ENCODE results near the gene EIF4G2. TPM values are rescaled to one million over a fixed set of nuclear protein-coding genes. Genes with fewer than 3 reads are reported as not detected.

The EIF4G2 gene
- total RNA-seq, 1 donor from 2014 or later = 818 TPM

- intact Hi-C loops (cut with micrococcal nuclease) = no loop called here
These were observed 30.3 kb downstream of the EIF4G2 start for GRCh38 chr11:10778217-10778970.

- intact Hi-C loops (cut with micrococcal nuclease) = no loop called here
These were observed 30.9 kb downstream of the EIF4G2 start for GRCh38 chr11:10777806-10778205.

- intact Hi-C loops (cut with micrococcal nuclease) = no loop called here
These were observed 31.3 kb downstream of the EIF4G2 start for GRCh38 chr11:10777393-10777793.

- intact Hi-C loops (cut with micrococcal nuclease) = no loop called here
These were observed 33.9 kb downstream of the EIF4G2 start for GRCh38 chr11:10774811-10775210.

GRCh38 chr11:10771457-10771856 is 37.3 kb downstream of the EIF4G2 start:
- intact Hi-C loops (cut with micrococcal nuclease) = loop anchor here (2.0 kb wide), 2 partner anchors 25 to 251 kb away; no protein-coding TSS in a partner anchor

GRCh38 chr11:10770626-10771254 is 38.0 kb downstream of the EIF4G2 start:
- intact Hi-C loops (cut with micrococcal nuclease) = loop anchor here (1.0 to 2.0 kb wide), 3 partner anchors 26 to 1017 kb away; no protein-coding TSS in a partner anchor

GRCh38 chr11:10764412-10764811 is 44.3 kb downstream of the EIF4G2 start:
- intact Hi-C loops (cut with micrococcal nuclease) = no loop called here

GRCh38 chr11:10763766-10764165 is 45.0 kb downstream of the EIF4G2 start:
- intact Hi-C loops (cut with micrococcal nuclease) = no loop called here

GRCh38 chr11:10762913-10763421 is 45.8 kb downstream of the EIF4G2 start:
- intact Hi-C loops (cut with micrococcal nuclease) = no loop called here

- intact Hi-C loops (cut with micrococcal nuclease) = no loop called here
These were observed 46.5 kb downstream of the EIF4G2 start for GRCh38 chr11:10762185-10762584.

- intact Hi-C loops (cut with micrococcal nuclease) = no loop called here
These were observed 47.5 kb downstream of the EIF4G2 start for GRCh38 chr11:10761085-10761698.

GRCh38 chr11:10758957-10759356 is 49.8 kb downstream of the EIF4G2 start:
- intact Hi-C loops (cut with micrococcal nuclease) = loop anchor here (10.0 kb wide), 1 partner anchor 1294 kb away; the partner anchor contains the start of gene ZNF143

- intact Hi-C loops (cut with micrococcal nuclease) = loop anchor here (5.0 to 10.0 kb wide), 2 partner anchors 995 to 1288 kb away; partner anchors contain the start of gene ZNF143
These were observed 56.2 kb downstream of the EIF4G2 start for GRCh38 chr11:10752486-10752885.

- intact Hi-C loops (cut with micrococcal nuclease) = loop anchor here (5.0 to 10.0 kb wide), 2 partner anchors 995 to 1287 kb away; partner anchors contain the start of gene ZNF143
These were observed 56.7 kb downstream of the EIF4G2 start for GRCh38 chr11:10752061-10752460.

- intact Hi-C loops (cut with micrococcal nuclease) = loop anchor here (1.0 to 10.0 kb wide), 7 partner anchors 58 to 1287 kb away; partner anchors contain the start of genes RNF141, ZBED5 and ZNF143
These were observed 57.2 kb downstream of the EIF4G2 start for GRCh38 chr11:10751581-10751940.

GRCh38 chr11:10750838-10751580 is 57.7 kb downstream of the EIF4G2 start, which contains the start of gene CTR9:
Gene CTR9 (plus strand): TSS chr11:10751246. CDS start chr11:10751413, 167 bp downstream.
- intact Hi-C loops (cut with micrococcal nuclease) = loop anchor here (1.0 to 10.0 kb wide), 7 partner anchors 58 to 1286 kb away; partner anchors contain the start of genes RNF141, ZBED5 and ZNF143

- intact Hi-C loops (cut with micrococcal nuclease) = no loop called here
These were observed 59.2 kb downstream of the EIF4G2 start for GRCh38 chr11:10749476-10749875.

- intact Hi-C loops (cut with micrococcal nuclease) = no loop called here
These were observed 61.0 kb downstream of the EIF4G2 start for GRCh38 chr11:10747733-10748132.
